CD4-positive, alpha-beta T cell treated with Interleukin-17A for 1 hour (primary cell): ENCODE data around the gene LIN7C.

Experiments
- DNase-seq: peaks from one replicate; pipeline ENCODE4 v3.0.0-alpha.2; 2020

The LIN7C gene

DNA sequence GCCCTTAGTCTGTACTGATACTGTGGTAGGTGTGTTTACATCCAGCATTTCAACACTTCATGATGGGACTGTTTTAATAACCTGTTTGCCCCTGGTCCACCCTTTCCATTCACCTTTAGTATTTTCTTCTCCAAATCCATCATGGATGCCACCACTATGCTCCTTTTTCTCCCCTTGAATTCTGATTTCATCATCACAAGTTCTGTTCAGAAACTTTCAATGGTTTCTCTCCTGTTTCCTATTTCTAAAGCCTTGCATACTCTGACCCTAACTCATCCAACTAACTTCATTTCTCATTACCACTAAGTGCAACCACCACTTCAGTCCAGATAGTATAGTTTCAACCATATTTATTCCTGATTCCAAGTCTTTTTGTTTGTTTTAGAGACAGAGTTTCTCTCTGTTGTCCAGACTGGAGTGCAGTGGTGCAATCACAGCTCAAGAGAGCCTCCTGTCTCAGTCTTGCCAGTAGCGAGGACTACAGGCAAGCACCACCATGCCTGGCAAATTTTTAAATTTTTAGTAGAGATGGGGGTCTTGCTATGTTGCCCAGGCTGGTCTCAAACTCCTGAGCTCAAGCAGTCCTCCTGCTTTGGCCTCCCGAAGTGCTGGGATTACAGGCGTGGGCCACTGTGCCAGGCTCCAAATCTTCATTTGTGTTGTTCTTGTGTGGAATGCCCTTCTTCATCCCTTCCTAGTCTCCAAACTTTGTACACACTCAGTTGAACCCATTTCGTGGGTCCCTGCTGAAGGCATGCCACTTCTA is 1.2 kb upstream of the LIN7C start:
- no peak for DNase-seq

DNA sequence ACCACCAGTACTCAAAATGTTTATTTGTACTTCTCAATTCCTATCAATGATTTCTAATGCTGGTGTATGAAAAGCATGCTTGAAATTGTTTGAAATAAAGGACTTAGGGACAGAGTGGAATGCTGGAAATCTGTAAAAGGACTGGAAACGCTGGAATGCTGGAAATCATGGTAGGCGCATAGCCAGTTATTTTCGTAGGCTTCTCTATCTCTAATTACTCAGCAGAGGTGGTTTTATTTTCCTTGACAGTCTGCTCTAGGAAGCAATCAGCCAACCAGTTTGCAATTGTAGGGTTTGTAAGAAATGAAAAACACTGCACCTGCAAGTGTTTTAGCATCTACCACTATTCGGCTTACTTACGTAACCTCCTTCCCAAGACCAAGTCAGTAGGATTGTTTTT is 788 bp downstream of the LIN7C start:
- DNase-seq, result no peak

DNA sequence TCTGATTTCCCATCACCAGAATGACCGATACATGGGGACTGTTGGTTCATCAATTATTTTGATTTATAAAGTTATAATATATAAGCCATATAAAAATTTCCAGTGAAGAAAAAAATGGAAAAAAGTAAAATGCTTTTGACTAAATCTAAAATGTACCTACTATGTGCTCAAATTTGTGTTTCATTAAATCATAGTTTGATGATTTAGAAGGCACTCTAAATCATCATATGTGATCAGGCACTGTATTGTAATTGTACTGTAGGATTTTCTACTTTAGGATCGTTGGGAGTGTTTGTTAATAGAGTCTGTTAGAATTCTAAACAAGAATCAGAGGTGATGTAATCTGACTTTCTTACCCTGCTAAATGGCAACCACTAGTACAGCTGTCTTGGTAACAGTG is 2.4 kb downstream of the LIN7C start:
- no peak for DNase-seq

DNA sequence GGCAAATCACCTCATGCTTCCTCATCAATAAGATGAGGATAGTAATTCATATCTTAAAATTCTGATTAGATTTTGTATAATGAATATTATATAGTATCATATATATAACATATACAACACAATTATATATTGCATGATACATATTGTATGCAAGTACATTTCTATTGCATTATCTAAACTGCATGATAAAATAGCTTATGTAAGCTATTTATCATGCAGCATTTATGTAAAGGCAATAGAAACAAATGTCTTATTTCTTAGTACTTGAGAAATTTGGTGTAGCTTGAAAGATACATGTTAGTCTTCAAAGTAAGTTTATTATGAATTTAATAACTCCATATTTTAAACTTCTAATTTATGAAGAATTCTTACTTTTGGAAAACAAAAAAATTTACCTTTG is 5.5 kb downstream of the LIN7C start:
- DNase-seq, result no peak

DNA sequence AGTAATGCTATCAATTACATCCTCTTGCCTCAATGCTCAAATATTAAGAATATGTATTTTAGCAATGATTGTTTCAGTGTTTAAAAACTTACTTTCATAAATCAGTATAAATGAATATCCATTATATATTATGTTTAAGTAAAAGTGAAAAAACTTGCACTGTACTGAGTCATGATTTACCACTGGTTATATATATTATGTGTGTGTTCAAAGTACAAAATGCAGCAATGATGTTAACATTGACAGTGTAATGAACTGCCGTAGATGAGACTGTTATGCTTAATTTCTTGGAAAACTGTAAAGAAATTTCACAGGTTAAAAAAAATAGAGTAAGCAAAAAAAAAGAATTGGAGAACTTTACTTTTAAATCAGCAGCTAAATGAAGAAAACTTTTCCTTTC is 8.7 kb downstream of the LIN7C start:
- DNase-seq, result no peak

DNA sequence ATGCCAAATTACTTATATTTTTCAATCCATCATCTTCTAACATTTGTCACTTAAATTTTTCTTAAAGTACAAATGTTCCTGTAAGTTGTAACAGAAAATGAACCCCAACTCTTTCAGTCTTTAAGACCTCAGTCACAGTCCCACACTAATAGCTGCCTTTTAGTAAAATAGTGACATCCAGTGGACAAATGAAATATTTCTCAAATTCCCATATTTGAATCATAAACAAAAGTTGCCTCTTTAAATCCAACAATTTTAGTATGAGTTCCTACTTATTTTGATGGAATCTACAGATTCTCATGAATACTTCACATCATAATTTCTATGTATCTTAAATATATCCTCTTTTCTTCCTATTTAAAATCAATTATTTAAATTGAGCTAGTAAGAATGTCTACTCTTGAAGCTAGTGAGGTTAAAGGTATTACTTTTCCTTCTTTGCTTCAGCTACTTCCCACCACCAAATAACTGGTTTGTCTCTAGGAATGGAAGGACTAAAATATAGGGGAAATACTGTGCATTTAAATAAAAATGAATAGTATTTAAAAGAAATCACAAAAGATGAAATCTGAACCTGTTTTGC is 9.2 kb downstream of the LIN7C start:
- peak; percentile 28 for DNase-seq

DNA sequence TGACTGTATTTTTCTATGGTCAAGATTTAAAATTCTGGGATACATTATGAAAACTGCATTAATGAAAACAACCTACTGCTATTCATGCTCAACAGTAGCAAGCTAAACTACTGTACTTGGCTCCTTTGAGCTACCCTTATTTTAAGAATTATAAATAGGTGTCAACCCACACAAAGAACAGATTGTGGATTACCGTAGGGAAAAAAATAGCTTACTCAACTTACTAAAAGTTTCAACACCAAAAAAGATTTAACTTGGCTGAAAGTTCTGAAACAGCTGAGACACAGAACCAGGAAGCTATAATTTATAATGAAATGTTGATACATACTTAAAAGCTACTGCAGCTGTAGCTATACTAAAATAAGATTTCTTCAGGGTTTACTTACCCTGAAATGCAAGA is 10.1 kb downstream of the LIN7C start:
- DNase-seq, result no peak

DNA sequence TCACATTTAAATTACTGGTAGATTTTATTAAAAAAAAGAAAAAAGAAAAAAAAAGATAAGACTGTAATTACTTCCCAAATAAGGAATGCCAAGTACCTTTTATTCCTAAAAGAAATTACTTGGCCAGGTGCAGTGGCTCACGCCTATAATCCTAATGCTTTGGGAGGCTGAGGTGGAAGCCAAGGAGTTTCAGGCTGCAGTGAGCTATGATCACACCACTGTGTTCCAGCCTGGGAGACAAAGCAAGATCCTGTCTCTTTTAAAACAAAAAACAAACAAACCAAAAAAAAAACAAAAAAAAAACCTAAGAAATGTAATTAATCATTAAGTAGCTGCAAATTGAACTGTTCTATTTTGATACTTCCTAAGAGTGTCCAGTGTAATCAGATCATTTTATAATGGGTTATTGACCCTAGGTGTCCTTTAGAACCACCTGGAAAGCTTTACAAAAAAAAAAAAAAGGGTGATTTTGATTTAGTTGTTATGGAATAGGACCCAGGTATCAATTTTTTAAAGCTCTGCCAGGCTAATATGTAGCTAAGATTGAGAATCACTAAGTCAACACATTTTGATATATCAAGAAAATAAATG is 10.8 kb downstream of the LIN7C start:
- no peak for DNase-seq

DNA sequence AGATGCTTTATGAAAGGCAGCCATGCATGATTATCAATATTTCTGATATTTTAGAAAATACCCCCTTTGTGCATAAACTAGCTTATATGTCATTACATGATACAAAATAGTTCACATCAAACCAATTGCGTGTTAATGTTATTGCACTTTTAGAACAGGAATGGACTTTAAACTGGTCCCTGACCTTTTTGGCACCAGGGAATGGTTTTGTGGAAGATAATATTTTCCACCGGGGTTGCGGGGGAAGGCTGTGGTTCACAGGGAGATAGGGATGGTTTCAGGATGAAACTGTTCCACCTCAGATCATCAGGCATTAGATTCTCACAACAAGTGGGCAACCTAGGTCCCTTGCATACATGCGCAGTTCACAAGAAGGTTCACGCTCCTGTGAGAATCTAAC is 17.5 kb downstream of the LIN7C start:
- DNase-seq, result no peak

DNA sequence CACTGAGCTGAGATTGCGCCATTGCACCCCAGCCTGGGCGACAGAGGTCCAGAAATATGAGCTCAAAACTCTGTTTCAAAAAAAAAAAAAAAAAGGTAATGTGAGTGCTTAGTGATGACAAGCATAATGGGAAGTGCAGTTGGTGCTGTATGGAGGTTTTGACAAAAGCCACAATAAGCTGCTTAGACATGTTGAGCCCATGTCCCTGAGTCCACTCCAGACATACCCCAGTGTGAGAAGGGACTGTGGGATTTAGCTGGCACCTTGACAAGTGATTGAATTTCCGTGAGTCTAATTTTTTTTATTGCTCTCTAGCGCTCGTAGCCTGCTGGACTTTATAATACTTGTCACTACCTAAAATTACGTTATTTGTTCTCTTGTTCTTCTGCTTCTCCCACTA is 18.9 kb downstream of the LIN7C start:
- DNase-seq, result no peak

DNA sequence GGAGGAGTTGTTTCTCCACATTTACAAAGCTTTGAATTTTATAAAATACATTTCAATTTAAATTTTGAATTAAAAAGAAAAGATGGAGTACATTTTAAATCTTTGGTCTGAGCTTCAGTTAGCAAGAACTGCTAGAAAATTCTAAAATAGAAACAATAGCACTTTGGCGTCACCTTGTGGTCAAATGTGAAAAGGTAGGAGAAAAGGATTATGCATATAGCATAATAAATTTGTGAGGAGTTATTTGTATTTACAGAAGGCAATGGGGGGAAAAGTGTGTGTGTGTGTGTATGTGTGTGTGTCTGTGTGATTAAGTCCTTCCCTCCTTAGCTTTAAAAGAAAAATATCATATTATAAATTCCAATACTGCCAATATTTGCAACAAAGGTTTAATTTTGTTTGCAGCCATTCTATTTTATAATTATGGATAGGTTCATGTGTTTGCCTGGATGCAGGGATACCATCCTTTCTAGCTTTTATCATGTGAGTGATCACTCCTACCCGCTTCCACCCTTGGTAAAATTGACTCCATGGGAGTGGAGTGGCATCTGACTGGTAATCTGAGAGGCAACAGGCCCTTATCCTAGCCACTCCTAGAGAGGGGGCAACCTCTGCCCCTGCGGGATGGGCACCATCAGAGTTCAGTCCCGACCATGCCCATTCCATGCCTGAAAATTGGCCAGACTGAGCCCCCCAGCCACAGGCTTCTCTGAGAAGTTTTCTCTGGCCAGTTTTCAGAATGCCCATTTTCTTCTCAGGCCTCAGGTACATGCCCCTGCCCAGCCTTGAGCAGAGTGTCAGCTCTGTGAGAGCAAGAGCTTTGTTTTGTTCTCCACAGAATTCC is 20.4 kb downstream of the LIN7C start:
- DNase-seq, result peak; percentile 70

DNA sequence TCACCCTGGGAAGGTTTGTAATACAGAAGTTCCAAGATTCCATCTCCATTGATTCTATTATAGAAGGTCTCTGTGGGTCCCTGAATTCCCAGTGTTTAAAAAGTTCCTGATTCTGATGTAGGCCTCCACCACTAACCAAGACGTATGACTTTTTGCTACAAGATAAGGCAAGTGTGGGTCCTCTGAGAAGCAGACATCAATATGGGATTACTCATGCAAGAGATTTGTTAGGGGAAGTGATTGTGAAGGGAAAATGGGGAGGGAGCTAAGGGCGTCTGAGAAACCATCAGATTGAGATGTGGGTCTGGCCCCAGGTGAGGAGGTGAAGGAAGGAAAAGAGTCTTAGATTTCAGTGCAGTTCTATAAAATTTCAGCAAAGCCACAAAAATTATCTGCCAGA is 23.8 kb downstream of the LIN7C start:
- no peak for DNase-seq

DNA sequence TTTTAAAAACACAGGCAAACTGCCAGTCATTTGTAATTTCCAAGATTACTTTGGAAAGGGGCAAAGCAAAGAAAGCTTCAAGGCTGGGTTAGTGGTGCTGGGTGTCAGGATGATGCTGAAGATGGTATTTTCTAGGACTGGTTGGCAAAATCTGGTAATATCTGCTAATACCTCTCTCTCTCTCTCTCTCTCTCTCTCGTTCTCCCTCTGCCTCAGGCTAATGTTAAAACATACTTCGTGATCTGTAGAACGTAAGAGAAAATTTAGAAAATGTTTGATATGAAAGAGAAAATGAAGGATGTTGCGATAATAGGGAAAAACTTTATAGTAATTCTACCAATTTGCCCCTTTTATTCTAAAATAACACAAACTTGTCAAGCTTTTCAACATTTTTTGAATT is 24.6 kb downstream of the LIN7C start:
- DNase-seq, result no peak

DNA sequence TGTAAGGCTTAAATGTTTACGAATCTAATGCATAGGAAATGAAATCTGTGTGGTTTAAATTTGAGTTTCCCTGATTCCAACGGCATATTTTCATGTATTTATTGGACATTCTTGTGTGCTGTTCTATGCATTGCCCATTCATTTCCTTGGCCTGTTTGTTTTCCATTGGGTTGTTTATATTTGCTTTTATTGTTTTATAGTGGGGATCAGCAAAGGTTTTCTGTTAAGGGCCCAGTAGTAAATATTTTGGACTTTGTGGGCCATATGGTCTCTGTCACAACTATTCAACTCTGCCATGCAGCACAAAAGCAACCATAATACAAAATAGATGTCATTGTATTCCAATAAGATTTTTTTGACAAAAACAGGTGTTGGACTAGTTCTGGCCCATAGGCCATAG is 28.7 kb downstream of the LIN7C start:
- DNase-seq, result no peak

DNA sequence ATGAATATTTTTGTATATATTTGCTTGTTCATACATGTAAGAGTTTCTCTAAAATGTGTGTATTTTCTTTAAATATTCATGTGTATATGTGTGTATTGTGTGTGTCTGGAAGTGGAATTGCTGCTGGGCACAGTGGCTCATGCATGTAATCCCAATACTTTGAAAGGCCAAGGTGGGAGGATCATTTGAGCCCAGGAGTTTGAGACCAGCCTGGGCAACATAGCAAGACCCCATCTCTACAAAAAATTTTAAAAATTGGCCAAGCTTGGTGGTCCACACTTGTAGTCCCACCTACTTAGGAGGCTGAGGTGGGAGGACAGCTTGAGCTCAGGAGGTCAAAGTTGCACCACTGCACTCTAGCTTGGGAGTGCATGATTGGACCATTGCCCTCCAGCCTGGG is 29.3 kb downstream of the LIN7C start:
- no peak for DNase-seq

DNA sequence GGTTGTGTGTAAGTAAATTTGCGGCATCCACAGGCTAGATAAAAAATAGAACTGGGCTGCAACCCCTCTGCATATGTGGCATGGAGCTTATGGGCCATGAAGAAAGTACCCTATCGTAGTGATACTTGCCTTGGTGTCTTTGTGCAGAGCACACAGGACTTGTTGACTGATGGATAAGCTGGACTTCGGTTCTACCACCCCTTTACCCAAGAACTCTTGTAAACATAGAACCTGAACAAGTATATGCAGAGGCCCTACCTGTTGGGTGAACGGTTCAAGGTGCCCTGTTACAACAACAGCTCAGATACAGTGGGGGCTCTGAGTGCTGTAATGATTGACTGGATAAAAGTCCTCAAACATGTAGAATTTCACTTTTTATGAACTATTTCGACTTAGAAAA is 30.9 kb downstream of the LIN7C start:
- no peak for DNase-seq

DNA sequence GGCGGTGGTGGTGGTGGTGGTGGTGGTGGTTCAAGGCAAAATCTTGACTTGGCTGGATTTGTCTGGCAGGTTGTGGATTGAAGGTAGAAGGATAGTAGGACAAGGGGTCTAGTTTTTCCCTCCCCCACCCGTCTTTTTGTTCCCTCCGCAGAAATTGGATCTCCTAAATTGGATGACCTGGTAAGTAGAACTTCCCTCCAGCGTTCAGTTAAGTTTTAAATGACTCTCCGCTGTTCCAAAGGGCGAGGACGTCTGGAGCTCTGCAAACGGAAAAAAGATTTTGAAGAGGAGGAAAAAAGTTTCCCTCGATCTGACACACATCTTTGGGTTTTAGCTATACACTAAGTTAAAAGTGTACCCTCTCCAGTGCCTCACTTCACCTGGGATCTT is 33.6 kb downstream of the LIN7C start:
- no peak for DNase-seq

DNA sequence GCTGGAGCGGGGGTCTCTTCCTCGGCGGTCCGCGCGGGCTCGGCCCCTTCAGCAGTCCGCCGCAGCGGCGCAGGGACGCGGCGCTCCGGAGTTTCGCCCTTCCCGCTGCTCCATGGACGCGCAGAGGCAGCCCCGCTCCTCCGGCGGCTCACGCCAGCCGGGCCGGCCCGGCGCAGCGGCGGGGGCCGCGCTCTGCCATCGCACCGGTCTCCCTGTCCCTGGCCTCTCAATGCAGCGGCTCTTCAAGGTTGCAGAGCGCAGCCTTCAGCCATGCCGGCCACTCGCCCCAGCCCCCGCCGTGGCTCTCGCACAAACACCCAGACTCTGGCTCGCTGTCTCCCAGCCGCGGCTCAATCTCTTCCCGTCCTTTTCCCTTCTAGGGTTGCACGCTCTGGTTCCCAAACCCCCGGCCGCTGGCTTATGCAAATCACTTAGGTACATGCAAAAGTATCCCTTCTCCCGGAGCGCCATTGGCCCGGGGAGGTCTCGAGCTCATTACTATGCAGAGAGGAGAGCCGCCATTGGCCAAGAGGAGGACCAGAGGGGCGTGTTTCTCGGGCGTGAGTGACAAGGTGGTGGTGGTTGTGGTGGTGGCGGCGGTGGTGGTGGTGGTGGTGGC is 34.1 kb downstream of the LIN7C start, which contains the start of gene LGR4:
LGR4 (minus strand) TSS at position 393 of the 619 bp plus-strand sequence. CDS start 488 bp downstream, outside the sequence.
- peak; percentile 78 for DNase-seq

DNA sequence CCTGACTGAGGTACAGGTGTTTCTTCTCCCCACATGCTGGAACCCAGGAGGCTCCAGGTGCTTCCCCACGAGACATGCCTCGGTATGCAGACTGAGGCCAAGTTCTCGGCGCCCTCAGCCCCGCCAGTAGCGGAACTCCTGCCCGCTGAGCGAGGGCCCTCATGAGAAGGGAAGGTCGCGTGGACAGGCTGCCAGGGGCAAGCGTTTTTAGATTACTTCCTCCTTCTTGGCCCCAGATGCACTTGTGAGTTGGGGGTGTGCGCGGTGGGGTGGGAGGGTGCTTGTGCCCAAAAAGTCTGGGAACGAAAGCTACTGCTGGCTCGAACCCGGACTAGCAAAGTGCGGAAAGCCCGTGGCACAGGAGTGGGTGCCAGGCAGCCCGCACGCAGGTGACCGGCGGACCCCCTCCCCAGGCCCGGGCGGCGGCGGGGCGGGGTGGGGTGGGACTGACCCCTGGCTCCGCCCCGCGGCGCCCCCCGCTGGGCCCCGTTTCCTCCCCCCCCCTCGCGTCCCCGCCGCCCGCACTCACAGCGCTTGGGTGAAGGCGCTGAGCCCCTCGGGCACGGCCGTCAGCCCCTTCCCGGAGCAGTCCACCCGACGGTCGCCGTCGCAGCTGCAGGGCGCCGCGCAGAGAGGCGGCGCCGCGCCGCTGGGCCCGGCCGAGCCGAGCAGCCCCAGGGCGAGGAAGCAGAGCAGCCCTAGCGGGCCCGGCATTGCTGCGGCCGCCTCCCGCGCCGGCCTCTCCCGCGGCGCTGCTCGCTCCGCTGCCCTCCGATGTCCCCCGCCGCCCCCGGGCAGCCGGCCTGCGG is 34.8 kb downstream of the LIN7C start:
- DNase-seq, result no peak

DNA sequence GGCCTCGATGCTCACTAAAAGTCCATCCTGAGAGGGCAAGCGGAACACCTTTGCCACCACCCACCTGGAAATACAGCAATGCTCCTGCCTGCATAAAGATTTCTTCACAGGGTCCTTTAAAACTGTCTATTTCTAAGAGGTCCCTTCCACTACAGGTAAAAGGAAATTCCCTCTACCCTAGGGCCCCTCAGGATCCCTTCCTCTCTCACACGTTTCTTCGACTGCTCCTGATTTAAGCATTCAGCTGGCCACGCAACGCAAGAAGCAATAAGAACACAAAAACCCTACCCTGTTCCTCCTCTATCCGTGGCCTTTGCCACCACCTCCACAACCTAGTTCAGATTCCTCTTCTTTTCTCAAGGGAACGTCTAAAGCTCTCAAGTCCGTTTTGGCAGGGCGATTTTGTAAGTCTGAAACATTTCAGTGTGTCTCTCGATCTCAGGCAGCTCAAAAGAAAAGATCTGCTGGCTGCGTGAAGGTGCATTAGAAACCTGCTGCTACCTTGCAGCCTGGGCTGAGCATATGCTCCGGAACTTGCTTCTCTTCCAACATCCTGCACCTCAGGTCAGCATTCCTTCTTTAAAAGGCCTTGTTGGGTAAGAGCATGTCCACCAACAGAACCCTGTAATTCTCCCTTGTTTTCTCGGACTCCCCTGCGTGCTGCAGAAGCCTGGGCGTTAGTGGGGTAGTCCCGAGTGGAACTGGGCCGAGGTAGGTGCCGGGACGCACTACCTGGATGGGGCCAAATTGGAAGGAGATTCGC is 35.6 kb downstream of the LIN7C start:
- no peak for DNase-seq

DNA sequence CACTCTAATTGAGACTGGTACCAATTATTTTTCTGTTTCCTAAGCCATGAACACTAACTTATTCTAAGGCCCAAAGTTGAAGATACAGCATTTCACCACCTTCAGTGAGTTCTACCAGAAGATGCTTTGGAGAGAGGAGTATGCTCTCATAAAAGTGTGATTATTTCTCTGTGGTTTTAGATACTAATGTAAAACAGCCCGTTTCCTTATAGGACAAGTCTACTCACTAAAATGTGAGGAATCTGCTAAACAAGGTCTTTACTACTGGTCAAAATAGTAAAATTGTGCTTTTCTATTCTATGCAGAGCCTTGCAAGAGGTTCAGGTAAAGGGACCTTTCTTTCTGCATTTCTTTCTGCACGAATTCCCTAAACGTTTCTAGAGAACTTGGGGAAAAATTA is 36.4 kb downstream of the LIN7C start:
- DNase-seq, result no peak
